SIG-M5 (cell line): ENCODE results near the gene LYPD6B.

Experiments used
- DNase-seq: peaks from one replicate; lab custom pipeline; 2025; lab: John Stamatoyannopoulos, UW

Gene LYPD6B

DNA sequence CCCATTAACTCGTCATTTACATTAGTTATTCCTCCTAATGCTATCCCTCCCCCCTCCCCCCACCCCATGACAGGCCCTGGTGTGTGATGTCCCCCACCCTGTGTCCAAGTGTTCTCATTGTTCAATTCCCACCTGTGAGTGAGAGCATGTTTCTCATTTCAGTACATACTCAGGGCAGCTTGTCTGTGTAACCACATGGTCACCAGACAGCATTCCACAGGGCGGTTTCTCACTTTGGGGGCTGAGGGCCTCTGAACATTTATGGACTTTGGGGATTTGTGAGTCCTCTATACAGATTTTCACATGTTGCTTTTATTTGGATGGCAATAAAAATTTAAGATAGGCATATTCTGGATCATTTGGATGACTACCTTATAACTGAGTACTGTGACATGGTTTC, 84.0 kb downstream of the LYPD6B start:
- DNase-seq = no peak

DNA sequence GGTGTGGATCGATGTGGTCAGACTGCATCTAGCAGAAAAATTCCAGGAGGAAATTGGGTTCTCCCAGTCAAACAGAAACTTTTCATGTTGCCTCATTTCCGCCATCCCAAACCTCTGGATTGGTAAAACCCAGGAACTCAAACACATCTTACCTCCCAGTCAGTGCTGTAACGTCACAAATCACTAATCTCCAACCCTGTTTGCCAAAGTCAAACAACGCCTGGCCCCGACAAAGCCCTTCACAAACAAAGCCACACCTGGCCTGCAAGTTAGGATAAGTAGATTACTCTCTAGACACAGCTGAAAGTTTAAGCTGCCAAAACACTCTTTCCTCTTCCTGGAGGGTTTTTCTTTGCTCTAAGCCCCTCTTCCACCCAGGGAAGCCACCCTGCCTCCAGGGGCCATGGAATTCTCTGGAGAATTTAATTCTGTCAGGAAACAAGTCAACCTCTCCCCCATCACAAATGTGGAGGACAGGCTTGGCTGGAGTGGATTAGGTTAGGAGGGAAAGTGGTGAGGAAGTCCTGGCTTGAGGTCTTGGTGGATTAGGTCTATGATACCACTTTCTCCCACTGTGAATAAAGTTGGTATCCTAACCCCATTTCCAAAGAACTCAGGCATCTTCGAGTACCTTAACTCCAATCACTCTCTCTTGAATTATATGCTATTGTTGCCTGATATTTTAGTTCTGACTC, 86.7 kb downstream of the LYPD6B start:
- DNase-seq = no peak

GRCh38 chr2:149129433-149129832, 90.9 kb downstream of the LYPD6B start:
- DNase-seq = no peak

DNA sequence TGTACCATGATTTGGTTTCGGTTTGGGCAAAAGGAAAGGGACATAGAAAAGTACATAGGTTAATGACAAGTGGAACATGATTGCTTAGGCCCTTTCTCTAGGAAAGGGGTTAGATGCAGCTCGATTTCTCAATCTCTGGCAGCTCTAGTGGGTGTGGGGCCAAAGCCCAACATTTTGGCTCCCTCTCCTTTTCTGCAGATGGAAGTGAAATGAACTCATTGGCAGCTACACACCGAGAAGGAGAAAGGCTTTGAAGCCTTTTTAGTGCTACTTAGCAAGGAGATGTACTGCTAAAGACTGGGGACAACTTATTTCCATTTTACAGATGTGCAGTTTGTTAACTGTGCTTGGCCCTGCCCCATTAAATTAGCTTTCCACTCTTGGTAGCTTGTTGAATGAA, 93.8 kb downstream of the LYPD6B start:
- no peak for DNase-seq

- no peak for DNase-seq
Observed at GRCh38 chr2:149132901-149133300, 94.4 kb downstream of the LYPD6B start.

- DNase-seq = no peak
Observed at GRCh38 chr2:149134335-149134923, 95.9 kb downstream of the LYPD6B start.

GRCh38 chr2:149136111-149136510, 97.6 kb downstream of the LYPD6B start:
- DNase-seq = no peak

GRCh38 chr2:149141046-149141445, 102.5 kb downstream of the LYPD6B start:
- DNase-seq = no peak

GRCh38 chr2:149143734-149144133, 105.2 kb downstream of the LYPD6B start:
- no peak for DNase-seq

DNA sequence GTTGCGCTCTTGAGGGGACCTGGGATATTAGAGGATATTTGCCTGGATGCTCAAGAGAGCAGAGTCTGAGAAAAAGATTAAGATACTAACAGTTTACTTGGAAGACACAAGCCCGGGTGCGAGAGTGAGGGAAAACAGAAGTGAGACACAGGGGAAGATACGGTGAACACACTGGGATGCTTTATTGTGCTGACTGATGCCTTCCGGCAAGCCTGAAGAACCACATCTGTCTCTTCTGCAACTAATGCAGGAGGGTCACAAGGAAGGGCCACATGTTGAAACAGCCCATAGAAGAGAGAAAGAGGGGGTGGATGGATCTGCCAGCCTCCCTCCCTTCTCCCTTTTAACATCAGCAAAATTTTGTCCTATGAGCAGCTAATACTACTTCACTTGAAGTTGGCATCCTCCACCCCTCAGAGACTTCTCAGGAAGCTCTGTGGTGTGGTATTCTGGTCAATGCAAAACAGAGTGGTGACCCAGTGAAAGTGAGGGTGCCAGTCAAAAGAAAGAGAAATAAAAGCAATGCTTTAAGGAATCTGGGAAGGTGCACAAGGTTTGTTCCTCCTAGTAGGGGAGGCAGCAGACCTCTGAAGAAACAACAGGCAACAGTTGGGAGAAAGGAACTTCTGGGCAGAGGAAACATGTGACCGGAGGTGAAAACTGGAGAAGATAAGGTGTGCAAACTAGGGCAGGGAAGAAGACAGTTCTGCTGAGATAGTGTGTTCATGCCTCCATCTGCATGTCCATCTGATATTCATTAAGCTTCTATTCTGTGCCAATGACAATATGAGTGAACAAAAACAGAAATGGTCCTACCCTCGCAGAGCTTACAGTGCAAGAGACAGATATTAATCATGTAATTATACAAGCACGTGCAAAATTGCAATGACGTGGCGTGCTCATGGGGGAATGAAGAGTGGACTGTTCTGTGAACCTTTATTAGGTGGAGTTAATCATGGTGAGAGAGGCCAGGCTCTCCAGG, 107.1 kb downstream of the LYPD6B start:
- no peak for DNase-seq

DNA sequence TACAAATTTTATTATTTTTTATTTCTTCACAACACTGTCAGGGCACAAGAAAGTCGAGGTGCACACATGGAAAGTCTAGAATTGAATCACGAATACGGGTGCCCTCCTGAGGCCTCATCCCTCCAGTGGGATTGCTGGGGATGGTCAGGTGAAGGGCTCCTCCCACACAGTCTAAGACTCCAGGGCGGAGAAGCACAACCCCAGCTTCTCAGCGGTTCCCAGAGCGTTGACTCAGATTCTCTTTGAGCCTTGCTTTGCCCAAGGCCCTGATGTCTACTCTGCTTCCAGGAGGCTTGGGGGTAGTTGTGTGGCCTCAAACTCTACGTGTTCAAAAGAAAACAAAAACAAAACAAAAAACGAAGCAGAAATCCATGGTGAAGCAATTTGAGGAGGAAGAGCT, 108.4 kb downstream of the LYPD6B start:
- DNase-seq = no peak

- DNase-seq = no peak
Observed at GRCh38 chr2:149148194-149149006, 109.9 kb downstream of the LYPD6B start.

DNA sequence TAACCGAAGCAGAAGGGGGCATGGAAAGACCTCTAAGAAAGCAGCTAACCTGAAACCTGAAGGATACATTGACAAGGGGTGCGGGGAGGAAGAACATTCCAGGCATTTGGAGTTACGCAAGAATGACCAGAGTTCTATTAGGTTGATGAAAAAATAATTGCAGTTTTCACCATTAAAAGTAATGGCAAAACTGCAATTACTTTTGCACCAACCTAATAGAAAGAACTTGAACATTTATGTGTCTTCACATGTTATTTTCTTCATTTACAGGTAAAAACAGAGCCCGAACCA, 110.5 kb downstream of the LYPD6B start:
- DNase-seq = no peak

DNA sequence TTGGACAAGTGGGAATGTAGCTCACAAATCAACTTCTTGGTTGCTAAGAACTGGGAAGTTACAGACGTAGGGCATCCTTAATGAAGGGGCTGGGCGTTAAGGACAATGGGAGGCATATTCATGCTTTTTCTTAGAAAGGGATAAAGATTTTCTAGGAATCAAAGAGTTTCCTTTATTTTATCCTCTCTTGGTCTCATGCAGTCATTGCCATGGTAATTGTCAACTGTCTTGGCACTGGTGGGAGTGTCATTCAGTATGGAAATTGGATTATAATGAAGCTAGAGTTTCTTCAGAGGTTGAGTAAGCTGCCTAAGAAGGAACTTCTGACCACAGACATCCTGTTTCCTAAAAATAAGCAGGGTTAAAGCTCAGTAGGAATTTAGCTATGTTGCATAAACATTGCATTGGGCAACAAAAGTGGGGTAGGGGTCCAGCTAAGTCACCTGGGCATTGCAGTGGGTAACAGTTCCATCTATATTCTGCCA, 114.0 kb downstream of the LYPD6B start:
- peak; percentile 83 for DNase-seq

- peak; percentile 7 for DNase-seq
Observed at GRCh38 chr2:149155196-149155969, 116.9 kb downstream of the LYPD6B start.

DNA sequence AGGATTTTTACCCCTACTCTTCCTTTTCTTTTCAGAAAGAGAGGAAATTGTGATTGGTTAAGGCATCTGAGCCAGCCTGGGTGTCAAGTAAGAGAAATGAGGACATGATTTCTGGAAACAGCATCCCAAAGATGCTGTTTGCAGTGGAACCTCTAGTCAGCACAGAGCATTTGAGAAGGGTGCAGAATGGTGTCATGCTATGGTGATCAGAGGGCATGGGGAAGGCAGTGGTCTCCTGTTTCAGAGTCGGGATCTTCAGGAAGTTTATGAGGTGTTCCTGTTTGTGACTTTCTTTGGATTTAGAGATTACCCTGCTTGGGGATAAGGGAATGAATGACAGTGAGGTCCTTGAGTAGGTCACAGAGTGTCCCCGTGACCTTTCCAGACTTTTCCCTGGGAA, 117.5 kb downstream of the LYPD6B start:
- no peak for DNase-seq

GRCh38 chr2:149156971-149157740, 118.7 kb downstream of the LYPD6B start:
- no peak for DNase-seq

DNA sequence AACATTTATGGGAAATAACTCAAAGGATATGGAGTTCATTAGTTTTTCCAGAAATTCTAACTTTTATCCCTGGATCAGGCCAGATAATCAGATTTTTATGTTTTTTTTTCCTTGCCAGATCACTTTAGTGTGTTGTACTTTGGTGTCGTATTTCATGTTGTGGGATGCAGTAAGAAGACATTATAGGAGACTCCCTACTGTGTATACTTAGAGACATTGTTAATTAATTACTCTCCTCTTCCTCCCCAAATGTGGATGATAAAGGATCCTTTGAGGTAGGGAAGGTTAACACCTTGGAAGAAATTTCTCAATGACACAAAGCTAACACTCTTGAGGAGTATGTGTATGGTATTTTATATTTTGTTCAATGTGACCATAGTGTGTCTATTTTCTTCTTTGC, 120.5 kb downstream of the LYPD6B start:
- no peak for DNase-seq

DNA sequence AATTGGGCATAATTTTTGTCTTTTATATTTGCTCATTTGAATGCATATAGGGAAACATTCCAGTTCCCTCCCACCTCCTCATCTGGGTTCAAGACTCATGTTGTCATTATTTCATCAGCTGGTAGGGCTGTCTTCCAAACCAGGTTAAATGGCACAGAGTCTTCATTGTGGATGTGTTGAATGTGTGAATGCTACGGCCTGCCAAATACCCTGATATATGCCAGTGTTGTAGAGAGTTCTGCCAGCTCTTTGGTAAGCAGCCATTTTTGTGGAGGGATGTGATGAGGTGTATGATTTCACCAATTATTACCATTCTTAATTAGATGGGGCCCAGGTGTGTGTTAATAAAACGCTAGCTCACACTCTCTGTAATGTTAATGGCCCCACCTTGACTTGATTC, 121.7 kb downstream of the LYPD6B start:
- DNase-seq = no peak

DNA sequence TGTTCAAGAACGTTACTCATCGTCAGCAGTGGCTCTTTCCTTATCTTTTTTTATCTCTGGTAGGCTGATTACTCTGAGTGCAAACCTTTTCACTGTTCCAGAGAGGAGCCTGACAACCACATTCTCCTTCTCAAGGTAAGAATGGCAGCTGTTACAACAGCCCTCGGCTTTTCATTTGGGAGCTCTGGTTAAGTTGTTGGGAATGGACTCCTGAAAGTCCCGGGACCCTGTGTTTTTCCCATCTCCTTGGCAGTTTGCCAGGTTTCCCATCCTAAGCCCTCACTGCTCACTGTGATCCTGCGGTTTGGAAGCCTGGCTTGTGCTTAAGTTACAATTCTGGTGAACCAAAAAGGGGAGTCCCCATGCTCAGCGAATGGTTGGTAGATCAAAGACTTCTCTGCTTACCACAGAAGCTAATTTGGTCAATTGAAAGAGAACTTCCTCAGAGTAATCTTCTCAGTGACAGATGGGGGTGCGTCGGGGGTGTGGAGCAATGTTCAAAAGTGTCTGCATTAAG, 122.3 kb downstream of the LYPD6B start:
- peak; percentile 67 for DNase-seq
